Stimulated activated CD4-positive, alpha-beta T cell treated with anti-CD3 and anti-CD28 coated beads, Interleukin-2, amount 100 ng/mL, for 4 hours (primary cell): ENCODE data around the gene ITGA2.

Experiments
- DNase-seq: peaks from one replicate; pipeline ENCODE4 v3.0.0-alpha.2; 2020; ENCODE audit warnings: low read depth

ITGA2 gene

DNA sequence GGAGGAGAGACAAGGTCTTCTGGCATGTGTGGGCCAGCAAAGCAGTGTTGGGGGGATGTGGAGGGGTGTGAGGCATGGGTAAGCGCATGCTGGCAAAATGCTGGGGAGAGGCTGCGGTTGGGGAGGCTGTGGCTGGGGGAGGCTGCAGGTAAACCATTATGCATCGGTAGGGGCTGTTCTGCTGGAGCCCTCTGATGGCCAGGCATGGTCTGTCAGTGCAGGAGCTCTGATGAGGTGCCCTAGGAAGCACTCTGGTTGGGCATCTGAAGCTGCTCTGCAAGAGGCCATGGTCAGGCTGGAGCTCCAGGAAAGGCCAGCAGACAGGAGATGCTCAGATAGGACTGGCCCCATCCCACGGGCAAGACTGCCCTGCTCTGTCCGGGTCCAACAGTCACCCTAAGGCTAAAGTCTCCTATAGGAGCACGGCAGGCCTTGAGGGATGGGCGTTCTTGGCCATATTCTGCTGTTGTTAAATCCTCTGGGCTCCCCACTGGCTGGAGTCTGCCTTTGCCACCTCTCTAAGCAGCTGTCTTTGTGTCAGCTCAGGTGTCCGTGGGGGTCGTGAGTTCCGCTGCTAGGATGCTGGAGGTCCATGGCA, 28.7 kb downstream of the ITGA2 start:
- DNase-seq: no peak

DNA sequence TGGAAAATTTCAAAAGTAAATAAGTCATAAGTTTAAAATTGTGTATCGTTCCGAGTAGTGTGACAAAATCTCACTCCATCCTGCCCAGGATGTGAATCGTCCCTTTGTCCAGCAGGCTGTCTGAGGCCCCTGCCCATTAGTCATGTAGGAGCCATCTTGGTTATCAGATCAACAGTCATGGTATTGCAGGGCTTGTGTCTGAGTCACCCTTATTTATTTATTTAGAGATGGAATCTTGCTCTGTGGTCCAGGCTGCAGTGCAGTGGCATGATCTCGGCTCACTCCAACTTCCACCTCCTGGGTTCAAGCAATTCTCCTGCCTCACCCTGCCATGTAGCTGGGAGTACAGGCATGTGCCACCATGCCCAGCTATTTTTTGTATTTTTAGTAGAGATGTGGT, 30.2 kb downstream of the ITGA2 start:
- no peak for DNase-seq

DNA sequence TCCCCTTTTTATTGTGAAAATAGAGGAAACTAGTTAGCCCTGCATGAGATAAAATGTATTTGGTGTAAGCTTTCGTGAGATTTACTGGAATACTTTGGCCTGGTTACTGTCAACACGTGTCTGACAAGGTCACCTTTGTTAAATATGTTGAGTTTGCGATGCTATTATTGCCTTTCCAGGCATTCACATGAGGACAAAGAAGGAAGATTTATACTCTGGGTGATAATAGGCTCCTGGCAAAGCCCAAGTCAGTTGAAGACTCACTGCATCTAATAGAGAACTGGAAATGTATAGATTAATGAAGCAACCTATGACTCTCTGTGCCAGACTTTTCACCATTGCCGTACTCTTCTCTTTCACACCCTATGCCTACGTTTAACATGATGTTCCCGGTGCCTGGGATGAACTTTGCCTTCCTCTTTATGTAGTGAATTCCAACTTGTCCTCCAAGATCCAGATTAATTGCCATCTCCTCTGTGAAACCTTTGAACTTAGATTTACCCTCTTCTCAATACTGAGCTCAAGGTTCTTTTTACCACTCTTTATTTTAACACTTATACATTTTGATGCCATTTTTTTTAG, 33.9 kb downstream of the ITGA2 start:
- DNase-seq: no peak

DNA sequence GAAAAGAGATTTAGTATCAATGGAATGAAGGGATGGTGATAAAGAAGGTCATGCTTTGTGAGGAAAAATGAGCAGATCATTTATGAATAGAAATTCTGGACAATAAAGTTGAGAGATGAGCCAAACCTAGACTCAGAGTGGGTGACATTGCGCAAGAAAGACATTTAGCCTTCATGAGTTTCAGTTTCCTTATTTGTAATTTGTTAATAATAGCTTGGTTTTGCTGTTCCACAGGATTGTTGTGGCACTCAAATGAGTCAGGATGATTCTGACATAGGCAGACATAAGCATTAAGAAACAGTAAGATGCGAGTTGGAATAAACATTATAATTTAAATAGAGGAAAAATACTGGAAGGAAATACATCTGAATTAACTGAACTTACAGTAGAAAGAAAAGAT, 34.8 kb downstream of the ITGA2 start:
- no peak for DNase-seq

DNA sequence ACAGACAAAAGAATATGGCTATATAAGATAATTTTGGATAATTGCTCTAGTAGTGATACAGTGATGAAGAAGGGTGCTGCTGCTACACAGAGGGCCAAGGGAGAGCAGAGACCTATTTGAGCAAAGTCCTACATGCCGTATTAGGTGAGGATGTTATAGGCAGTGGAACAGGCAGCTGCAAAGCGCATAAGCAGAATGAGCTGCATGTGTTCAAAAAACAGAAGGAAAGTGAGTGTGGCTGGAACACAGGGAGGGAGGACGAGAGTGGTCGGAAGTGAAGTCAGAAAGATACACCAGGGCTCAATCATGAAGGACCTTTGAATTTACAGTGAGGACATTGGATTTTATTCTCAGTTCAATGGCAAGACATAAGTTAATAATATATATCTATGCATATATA, 35.4 kb downstream of the ITGA2 start:
- no peak for DNase-seq

DNA sequence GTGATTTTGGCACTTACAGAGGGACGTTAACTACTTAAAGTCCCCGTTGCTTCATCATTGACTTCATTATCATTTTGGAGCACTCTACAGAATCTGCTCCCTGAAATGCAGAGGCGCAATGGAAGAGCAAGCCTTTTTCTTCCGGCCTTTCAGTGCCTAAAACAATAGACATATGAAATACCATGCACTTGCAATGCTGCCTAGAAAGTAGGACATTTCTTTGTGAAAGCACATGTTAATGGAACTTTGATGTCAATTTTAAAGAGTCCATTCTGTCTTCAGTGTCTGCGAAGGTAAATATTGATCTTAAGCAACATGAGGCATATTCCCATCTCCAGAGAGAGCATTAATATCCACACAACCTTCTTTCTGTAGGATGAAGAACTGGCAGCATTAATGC, 36.3 kb downstream of the ITGA2 start:
- no peak for DNase-seq

DNA sequence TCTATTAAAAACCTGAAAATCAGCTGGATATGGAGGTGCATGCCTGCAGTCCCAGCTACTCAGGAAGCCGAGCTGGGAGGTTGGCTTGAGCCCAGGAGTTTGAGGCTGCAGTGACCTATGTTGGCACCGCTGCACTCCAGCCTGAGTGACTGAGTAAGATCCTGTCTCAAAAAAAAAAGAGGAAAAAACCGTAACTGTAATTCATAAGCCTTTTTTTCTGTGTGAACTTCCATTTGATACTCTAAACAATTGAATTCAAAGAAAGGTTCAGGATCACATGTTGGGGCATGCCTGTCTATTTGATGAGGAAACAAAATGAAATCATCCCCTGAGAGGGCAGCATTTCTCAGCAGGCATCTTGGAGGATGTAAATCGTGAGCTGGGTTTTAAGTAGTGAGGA, 38.8 kb downstream of the ITGA2 start:
- DNase-seq: no peak

DNA sequence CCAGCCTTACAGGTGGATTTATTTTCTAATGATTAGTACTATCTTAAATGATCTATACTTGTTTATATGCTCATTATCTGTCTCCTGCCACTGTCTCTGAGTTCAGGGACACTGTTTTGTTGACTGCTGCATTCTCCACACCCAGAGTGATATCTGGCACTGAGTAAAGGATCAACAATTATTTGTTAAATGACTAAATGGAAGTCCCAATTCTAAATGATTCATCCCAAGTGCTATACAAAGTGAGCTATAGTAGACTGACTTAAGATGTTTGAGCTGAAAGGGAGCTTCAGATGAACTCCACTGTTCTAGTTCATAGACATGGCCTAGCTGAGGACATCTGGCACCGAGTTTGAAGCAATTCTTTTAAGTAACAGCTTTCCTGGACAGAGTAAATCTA, 40.5 kb downstream of the ITGA2 start:
- DNase-seq: no peak

DNA sequence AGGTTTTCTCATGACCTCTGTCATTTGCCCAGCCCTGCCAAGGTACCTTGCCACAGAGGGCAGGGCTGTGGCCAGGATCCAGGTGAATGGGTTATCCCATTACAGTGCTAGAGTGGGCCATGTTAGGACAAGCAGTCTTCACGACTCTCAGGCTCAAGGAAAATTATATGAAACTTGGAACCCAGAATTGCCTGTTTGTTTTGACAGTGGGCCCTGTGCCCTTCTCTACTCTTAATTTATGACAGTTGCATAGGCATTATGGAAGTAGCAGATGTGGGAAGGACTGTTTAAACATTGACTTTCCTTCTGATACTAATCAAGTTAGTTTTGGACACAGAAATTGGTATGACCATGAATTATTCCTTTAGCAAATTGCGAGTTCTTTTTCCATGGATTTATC, 41.7 kb downstream of the ITGA2 start:
- no peak for DNase-seq

DNA sequence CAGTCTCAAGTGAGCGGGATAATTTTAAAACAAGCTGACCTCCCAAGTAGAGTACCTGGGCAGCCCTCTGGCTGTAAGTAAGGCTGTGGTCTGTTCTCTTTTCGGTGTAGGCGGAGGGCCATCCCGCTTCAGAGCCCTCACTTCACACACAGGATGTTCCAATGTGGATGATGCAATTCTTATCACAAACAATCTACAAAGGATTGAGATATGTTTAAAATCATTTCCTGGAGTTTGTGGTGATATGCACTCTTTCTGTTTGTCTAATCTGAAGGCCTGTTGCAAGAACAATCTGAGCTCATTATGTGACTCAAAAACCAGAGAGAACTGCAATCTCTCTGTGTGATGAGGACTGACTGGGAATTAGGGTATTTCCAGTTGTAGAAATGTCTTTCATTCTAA, 42.5 kb downstream of the ITGA2 start:
- no peak for DNase-seq

DNA sequence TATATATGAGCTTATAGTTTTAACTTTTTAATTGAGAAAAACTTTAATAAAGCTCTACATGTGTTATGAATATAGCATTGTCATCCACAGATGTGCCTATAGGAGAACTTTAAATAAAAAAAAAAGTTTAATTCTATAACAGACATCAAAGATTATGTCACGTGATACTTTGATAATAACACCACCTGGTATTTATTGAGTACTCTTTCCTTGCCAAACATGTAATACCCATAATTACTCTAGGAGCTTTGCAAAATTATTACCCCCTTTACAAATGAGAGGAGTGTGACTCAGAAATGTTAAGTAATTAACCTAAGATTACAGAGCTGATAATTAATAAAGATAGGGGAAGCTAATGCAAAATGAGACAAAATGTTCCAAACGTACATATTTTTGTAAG, 43.0 kb downstream of the ITGA2 start:
- DNase-seq: no peak

DNA sequence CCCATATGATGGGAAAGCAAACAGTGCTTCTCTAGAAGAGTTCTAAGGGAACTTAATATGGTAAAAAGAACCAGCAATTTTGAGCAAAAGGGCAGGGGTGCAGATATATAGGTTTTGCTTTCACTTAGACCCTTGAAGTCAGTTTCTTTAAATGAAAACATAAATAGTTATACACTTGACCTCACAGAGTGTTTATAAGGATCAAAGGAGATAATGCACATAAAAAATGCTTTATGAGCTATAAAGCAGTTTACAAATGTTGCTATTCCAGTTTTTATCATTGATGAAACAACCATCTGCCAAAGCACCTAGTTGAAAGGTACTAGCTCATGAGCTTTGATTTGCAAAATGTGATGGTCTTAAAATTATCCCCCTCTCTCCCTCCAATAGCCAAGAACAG, 45.7 kb downstream of the ITGA2 start:
- DNase-seq: no peak

DNA sequence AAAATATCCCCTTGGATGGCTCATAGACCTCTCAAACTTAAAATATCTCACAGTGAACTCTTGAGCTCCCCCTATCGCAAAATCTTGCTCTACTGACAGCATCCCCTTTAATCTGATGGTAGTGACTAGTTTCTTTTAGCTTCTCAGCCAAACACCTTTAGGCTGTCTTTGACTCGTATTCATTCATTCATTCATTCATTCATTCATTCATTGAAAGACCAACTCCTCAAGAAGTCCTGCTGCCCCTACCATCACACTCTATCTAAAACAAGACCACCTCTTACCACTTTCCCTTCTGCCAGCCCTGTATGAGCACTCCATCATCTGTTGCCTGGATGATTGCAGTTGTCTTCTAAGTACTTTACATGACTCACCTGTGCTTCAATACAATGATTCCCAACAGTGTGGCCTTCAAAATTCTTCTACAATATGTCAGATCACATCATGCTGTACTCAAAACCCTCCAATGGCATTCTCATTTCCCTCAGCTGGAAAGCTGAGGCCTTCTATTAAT, 46.8 kb downstream of the ITGA2 start:
- no peak for DNase-seq

DNA sequence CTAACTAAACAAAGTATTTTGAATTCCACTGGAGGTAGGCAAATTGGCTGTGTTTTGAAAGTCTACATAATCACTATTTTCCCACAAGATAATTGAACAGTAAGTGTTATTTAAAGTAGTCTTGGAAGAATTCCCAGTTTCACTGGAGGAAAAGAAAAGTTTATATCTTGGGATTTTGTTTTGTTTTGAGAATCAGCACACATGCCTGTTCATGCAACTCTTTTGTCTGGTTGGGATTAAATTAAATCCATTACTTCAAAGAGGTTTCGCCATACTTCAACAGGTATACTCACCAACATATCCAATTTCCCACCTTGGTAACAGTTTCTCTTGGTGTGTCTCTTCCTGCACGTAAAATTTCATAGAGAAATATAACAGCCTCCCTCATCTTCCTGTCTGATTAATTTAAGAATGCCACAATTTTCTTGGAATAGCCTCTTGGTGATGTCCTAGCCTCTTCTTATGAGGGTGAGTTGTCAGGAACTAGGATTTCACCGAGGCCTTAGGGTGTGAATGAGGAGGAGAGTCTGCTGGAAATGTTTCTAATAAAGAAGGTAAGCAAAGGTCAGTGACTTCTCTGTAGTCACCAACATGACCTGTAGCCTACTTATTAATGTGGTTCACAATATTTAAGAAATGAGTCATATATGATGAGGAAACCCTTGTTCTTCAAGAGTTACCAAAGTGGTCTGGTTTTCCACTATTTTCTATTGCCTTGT, 48.1 kb downstream of the ITGA2 start:
- DNase-seq: no peak

DNA sequence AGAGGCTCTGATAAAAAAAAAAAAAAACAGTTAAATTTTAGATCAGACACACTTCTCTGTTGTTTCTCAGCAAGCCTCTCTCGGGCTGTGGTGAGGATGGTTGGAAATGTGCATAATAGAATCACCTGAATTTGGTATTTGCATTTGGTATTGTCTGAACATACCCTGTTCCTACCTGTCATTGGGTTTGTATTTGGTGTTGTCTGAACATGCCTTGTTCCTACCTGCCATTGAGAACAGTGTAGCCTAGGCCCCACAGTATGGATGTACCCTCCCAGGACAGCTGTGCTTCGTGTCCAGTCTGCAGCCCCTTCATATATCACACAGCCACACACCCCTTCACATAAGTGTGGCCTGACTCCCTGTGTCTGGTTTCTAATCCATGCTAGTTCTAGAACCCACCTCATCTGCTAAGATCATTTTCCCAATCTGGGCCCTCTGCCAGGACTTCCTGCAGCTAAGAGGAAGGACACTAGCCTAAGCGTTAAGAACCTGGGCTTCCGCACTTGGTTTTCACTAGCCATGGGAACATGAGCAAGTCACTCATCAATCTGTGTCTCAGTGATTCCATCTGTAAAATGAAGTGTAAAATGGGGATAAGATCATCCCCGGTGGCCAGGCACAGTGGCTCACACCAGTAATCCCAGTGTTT, 49.2 kb downstream of the ITGA2 start:
- no peak for DNase-seq

DNA sequence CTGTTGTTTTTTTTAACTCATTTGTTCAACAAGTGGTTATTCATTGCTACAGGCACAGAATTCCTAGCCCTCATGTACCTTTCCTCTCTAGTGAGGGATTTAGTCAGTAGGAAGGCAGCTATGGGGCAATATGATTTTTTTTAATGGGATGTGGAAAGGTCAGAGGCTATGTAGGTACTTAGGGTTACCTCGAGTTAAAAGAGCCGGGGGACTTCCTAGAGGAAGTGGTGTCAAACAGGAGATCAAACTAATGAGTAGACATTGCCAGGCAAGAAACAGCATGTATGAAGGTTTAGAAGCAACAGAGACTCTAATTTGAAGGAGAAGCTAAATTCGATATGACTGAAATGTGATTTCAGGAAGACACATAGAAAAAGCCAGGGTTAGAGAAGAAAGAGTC, 50.7 kb downstream of the ITGA2 start:
- no peak for DNase-seq

DNA sequence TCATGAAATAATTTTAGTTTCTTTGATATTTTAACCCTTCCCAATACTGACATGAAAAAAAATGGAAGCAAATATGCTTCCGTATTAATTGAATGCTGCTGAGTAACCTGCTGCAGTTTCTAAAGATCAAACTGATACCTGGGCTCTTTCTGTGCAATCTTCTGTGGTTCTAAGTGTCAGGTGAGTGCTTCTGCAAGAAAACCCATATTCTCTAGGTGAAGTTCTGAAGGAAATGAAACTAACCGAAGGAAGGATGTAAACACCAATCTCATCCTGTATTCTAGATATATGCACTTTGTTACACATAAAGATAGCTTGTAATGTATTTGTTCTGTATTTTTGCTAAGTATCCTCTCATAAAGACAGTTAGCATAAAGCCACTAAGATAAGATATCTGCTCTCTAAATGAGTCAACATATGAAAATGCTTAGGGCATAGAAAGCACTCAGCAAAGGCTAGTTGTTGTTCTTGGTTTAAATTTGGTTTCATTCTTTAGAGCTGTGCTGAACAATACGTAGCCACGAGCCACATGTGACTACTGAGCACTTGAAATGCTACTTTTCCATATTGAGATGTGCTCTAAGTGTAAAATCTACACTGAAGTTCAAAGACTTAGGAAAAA, 52.0 kb downstream of the ITGA2 start:
- no peak for DNase-seq

DNA sequence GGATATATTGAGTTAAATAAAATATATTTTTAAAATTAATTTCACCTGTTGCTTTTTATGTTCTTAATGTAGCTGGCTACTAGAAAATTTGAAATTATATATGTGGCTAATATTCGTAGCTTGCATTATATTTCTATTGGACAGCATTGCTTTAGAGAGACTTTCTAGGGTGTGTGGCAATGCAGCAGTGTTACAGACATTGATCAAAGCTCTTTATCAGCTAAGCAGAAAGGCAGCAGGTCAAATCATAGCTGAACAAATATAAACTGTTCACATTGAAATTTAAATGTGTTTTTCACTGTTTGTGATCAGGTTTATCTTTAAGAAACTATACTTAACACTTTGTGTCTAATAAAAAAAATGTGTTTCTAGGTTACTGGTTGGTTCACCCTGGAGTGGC, 52.6 kb downstream of the ITGA2 start:
- DNase-seq: no peak

DNA sequence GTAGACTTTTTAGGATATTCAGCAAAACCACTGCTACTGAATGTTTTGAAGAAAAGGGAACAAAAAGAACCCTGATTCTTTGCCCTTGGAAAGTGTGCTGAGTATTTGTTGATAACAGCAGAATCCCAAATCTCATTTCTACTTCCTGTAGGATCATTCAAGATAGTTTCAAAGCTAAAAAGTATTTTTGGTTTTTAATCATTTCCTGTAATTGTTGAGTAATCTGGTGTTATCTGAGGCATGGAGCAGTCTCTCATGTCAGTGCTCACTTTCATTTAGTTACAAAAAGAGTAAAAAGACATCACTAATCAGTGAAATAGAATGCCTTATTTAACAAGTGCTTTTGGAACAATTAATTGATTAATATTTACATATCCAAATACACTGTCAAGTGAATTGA, 56.1 kb downstream of the ITGA2 start:
- DNase-seq: no peak

DNA sequence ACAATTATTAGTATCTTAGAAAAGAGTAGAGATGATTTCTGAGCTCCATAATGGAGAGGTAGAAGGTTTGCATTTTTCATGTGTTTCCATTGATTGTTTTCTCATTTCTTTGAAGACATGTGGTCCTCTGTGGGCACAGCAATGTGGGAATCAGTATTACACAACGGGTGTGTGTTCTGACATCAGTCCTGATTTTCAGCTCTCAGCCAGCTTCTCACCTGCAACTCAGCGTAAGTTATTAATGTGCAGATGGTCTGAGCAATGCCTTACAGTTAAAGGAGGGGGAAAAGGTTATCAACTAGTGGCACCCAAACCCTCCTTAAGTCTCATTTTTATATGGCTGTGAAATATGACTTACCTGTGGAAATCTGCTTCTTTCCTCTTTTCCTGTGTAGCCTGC, 59.1 kb downstream of the ITGA2 start:
- no peak for DNase-seq

DNA sequence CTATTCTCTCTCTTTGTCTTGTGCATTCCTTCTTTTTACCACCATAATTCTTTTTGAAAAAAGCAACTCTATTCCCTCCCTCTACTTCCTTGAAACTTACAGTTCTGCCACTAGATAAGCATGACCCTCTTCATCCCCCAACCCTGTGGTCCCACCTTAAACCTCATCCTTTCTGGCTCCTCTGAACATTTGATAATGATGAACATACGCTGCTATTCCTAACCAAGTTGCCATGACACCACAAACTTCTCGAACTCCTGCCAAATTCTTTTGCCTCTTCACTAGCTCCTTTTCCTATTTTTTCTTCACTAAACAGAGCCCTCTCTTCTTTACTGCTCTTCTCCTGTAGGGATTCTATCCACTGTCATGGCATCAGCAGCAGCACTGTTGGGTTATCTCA, 63.3 kb downstream of the ITGA2 start:
- no peak for DNase-seq

DNA sequence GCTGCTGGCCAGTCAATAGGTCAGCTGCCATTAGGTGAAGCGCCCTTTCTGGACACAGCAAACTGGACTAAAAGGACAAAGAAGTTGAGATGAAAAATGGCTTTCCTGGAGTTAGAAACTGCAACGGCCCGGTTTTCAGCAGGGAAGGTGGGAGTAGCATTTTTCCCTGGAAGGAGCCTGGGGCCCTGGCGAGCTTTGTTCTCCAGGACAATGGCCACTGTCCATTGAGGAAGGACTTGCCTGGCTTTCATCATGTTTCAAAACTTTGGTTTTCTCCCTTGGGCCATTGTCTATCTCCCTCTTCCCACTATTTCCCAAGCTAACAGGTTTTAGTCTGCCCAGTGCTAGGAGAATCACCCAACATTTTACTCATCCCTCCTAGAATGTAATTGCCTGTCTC, 64.2 kb downstream of the ITGA2 start:
- DNase-seq: no peak

DNA sequence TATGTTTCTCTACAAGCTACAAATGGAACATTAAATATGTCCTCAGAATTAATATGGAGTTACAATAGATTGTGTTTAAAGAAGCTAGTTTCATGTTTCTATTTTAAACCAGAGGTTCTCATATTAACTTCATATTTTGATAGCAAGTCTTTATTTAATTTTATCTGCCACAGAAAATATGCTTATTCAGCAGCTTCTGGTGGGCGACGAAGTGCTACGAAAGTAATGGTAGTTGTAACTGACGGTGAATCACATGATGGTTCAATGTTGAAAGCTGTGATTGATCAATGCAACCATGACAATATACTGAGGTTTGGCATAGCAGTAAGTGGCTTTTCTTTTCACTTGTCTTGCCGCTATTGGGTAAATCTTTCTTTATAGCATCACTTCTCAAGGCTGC, 66.2 kb downstream of the ITGA2 start:
- no peak for DNase-seq
